22Rv1 (cell line): Measurements from ENCODE around the gene CHD6.

Experiments used
- CTCF ChIP-seq: fragments of 450-650 bp; IDR thresholded peaks from 2 replicates; pipeline ENCODE4 v1.5.1; 2017; ENCODE audit warnings: mild to moderate bottlenecking
- ZFX ChIP-seq: fragments of 450-650 bp; IDR thresholded peaks from 2 replicates; pipeline ENCODE4 v1.6.1; 2017; ENCODE audit warnings: antibody characterized with exemption, borderline replicate concordance

DNA sequence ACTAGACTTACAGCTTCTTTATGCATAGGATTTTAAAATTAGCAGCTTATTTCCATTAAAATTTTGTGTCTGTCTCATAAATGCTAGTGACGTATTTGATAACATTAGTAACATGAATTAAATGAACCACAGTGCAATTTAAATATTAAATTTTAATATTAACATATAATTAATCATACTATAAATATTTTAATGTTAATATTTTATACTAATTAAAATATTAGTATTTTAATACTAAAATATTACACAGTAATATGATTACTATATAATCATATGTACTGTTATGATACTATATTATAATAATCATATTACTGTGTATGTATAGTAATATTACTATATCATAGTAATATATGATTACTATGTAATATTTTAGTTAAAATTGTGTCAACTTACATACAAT is 73.7 kb downstream of the CHD6 start:
- TF ChIP-seq CTCF (no peak), ZFX (no peak)
